Activated CD4-positive, alpha-beta T cell treated with anti-CD3 and anti-CD28 coated beads, Interleukin-2, amount 50 U/mL, for 16 hours (primary cell): ENCODE measurements around the gene STK32B.
A peak's percentile ranks its signal among the peaks of the same experiment; 100 is the strongest.
"Not testable (repeated sequence)": the region's sequence is repeated elsewhere in the genome, so short reads cannot be mapped to it uniquely, and the experiment has no call there.

Experiments used
- DNase-seq: peaks from one replicate; pipeline ENCODE4 v3.0.0-alpha.2; 2020

Gene STK32B

GRCh38 chr4:5051278-5052203 is at the start of gene STK32B:
STK32B (plus strand) TSS chr4:5051480.
- DNase-seq: peak; percentile 5

GRCh38 chr4:5001641-5002040 is 49.6 kb upstream of the STK32B start:
- not testable (repeated sequence) for DNase-seq

- DNase-seq: no peak
Measured at GRCh38 chr4:5003372-5003857, 47.9 kb upstream of the STK32B start.

- no peak for DNase-seq
Measured at GRCh38 chr4:5003918-5004317, 47.4 kb upstream of the STK32B start.

GRCh38 chr4:5004496-5004895 is 46.8 kb upstream of the STK32B start:
- DNase-seq: no peak

GRCh38 chr4:5006932-5007331 is 44.3 kb upstream of the STK32B start:
- not testable (repeated sequence) for DNase-seq

- DNase-seq: no peak
Measured at GRCh38 chr4:5009796-5010195, 41.5 kb upstream of the STK32B start.

- DNase-seq: no peak
Measured at GRCh38 chr4:5010984-5011383, 40.3 kb upstream of the STK32B start.

GRCh38 chr4:5012244-5012898 is 38.9 kb upstream of the STK32B start:
- DNase-seq: no peak

GRCh38 chr4:5012958-5013357 is 38.3 kb upstream of the STK32B start:
- no peak for DNase-seq

GRCh38 chr4:5014007-5014682 is 37.1 kb upstream of the STK32B start:
- no peak for DNase-seq

GRCh38 chr4:5018096-5018495 is 33.2 kb upstream of the STK32B start:
- DNase-seq: no peak

- no peak for DNase-seq
Measured at GRCh38 chr4:5018603-5019002, 32.7 kb upstream of the STK32B start.

- DNase-seq: no peak
Measured at GRCh38 chr4:5019274-5019673, 32.0 kb upstream of the STK32B start, which contains the start of gene CYTL1. CYTL1 (minus strand) TSS chr4:5019458; CDS start chr4:5019445, 13 bp downstream.

GRCh38 chr4:5019796-5020195 is 31.5 kb upstream of the STK32B start:
- no peak for DNase-seq

- DNase-seq: no peak
Measured at GRCh38 chr4:5020341-5020740, 30.9 kb upstream of the STK32B start.

- no peak for DNase-seq
Measured at GRCh38 chr4:5021546-5021945, 29.7 kb upstream of the STK32B start.

- DNase-seq: no peak
Measured at GRCh38 chr4:5024673-5025072, 26.6 kb upstream of the STK32B start.

- no peak for DNase-seq
Measured at GRCh38 chr4:5026371-5026770, 24.9 kb upstream of the STK32B start.

GRCh38 chr4:5027346-5027745 is 23.9 kb upstream of the STK32B start:
- no peak for DNase-seq

GRCh38 chr4:5028480-5028879 is 22.8 kb upstream of the STK32B start:
- no peak for DNase-seq

- DNase-seq: no peak
Measured at GRCh38 chr4:5029447-5029846, 21.8 kb upstream of the STK32B start.

- DNase-seq: no peak
Measured at GRCh38 chr4:5030221-5030620, 21.1 kb upstream of the STK32B start.
